Sigmoid colon (tissue), 7 donors: ENCODE measurements around the gene GABBR2. TPM values are rescaled to one million over a fixed set of nuclear protein-coding genes. Genes with fewer than 3 reads are reported as not detected.

Experiments used
- DNase-seq: peaks from one replicate; pipeline ENCODE4 v3.0.0-alpha.2; 2019
- H3K27ac ChIP-seq, 4 donors: fragments of 200-600 bp; sonication (generic); one replicate each; pipeline ENCODE4 v1.5.1; 2016 to 2019; ENCODE audit warnings: mild to moderate bottlenecking in 1 of 4
- H3K27me3 ChIP-seq, 3 donors: fragments of 200-600 bp; sonication (generic); one replicate each; pipeline ENCODE4 v1.5.1; 2019; ENCODE audit warnings: mild to moderate bottlenecking in 1 of 3
- H3K36me3 ChIP-seq, 4 donors: fragments of 200-600 bp; sonication (generic); one replicate each; pipeline ENCODE4 v1.5.1; 2016 to 2019
- H3K4me1 ChIP-seq, 4 donors: fragments of 200-600 bp; sonication (generic); one replicate each; pipeline ENCODE4 v1.5.1; 2017 to 2019
- H3K4me3 ChIP-seq, 4 donors: fragments of 200-600 bp; sonication (generic); one replicate each; pipeline ENCODE4 v1.5.1; 2017 to 2019; ENCODE audit warnings: mild to moderate bottlenecking in 2 of 4, moderate library complexity in 1 of 4
- H3K9me3 ChIP-seq, 4 donors: fragments of 200-600 bp in 3 of 4; sonication (generic) in 3 of 4; one replicate each; pipeline versions ENCODE4 v1.5.1 to v1.6.1; 2013 to 2019
- EP300 ChIP-seq, 4 donors: sonication (generic); formaldehyde crosslinking; IDR thresholded peaks; one replicate each; pipeline ENCODE4 v1.6.1; 2017; ENCODE audit warnings: antibody characterized with exemption in 4 of 4
- POLR2A ChIP-seq, 2 donors: fragments of 450-650 bp; IDR thresholded peaks; one replicate each; pipeline ENCODE4 v1.6.1; 2016; ENCODE audit warnings: antibody characterized with exemption in 2 of 2, mild to moderate bottlenecking in 2 of 2, moderate library complexity in 2 of 2
- POLR2AphosphoS5 ChIP-seq, 4 donors: sonication (generic); formaldehyde crosslinking; IDR thresholded peaks; one replicate each; pipeline ENCODE4 v1.6.1; 2017; ENCODE audit warnings: antibody characterized with exemption in 4 of 4
- WGBS, 2 donors: extraction: QIAGEN DNeasy Blood & Tissue Kit; methylation state at CpG; one replicate each; pipeline ENCODE4 v1.1.7; 2013; 5-methylcytosine and 5-hydroxymethylcytosine counted together
- intact Hi-C: fragments of 100-400 bp; cut with DNase I; formaldehyde crosslinking; loops from one replicate; pipeline ENCODE4 v1.15.1; 2023
- polyA plus RNA-seq, 3 donors: library from polyadenylated mRNA; stranded (reverse); fragments of 200-250 nt; gene quantifications; one replicate each; pipeline ENCODE4 v1.2.3, GENCODE V29; 2013
- total RNA-seq, 4 donors: library from RNA; depleted of rRNA; stranded (reverse); fragments of >200 nt; gene quantifications; one replicate each; pipeline ENCODE4 v1.1.0, GENCODE V29; 2016
- TF ChIP-seq, protein P1 (sequence below), 4 experiments: fragments of 450-650 bp in 3 of 4; fragments of 200-600 bp in 1 of 4; IDR thresholded peaks; one replicate each; pipeline ENCODE4 v1.5.1; 2016 to 2019; ENCODE audit warnings: antibody characterized with exemption in 4 of 4, mild to moderate bottlenecking in 3 of 4, moderate library complexity in 2 of 4
- donor health status: healthy with polysubstance abuse.
- donor health status: Bipolar disorder and iron deficiency.
- donor health status: healthy.

Gene GABBR2
- total and polyA plus RNA-seq, 7 donors: under 0.01 to 0.04 (median under 0.01) TPM; not detected in 4

DNA sequence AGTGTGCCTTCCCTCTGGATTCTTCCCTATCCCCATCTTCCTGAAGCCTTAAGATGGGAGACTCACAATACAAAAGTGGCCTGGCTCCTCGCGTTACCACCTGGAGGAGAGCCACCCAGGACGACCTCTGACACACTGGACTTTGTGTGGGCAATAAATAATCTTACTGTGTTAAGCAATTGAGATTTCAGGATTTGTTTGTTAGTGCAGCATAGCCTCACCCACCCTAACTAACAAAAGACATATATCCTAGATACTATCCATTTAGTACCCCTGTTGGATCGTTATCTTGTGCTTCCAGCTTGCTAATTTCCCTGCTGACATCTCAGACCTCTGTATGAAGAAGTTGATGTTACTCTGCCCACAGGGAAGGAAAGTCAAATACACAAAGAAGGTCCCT, 7.9 kb downstream of the GABBR2 start:
- Histone ChIP-seq H3K4me3 (no peak overlapping the region), H3K9me3 (no peaks in the 10 kb centered on the region), H3K4me1 (no peaks in the 10 kb centered on the region), H3K27me3 (peaks cover 0 to 13% (median 9%) of the 10 kb centered on the region in 3 donors), H3K27ac (no peak overlapping the region), H3K36me3 (no peaks in the 10 kb centered on the region)
- TF ChIP-seq EP300 (IDR thresholded peaks at IDR 0.05) (no peak), POLR2AphosphoS5 (IDR thresholded peaks at IDR 0.05) (no peak), POLR2A (IDR thresholded peaks at IDR 0.05) (no peak)
- TF ChIP-seq, protein P1, sequence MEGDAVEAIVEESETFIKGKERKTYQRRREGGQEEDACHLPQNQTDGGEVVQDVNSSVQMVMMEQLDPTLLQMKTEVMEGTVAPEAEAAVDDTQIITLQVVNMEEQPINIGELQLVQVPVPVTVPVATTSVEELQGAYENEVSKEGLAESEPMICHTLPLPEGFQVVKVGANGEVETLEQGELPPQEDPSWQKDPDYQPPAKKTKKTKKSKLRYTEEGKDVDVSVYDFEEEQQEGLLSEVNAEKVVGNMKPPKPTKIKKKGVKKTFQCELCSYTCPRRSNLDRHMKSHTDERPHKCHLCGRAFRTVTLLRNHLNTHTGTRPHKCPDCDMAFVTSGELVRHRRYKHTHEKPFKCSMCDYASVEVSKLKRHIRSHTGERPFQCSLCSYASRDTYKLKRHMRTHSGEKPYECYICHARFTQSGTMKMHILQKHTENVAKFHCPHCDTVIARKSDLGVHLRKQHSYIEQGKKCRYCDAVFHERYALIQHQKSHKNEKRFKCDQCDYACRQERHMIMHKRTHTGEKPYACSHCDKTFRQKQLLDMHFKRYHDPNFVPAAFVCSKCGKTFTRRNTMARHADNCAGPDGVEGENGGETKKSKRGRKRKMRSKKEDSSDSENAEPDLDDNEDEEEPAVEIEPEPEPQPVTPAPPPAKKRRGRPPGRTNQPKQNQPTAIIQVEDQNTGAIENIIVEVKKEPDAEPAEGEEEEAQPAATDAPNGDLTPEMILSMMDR (IDR thresholded peaks at IDR 0.05): no peak
- 35 to 54% methylated on average over 4 of the region's 4 CpGs for WGBS, 2 donors
- intact Hi-C loops: no loop called here
- no peak for DNase-seq

DNA sequence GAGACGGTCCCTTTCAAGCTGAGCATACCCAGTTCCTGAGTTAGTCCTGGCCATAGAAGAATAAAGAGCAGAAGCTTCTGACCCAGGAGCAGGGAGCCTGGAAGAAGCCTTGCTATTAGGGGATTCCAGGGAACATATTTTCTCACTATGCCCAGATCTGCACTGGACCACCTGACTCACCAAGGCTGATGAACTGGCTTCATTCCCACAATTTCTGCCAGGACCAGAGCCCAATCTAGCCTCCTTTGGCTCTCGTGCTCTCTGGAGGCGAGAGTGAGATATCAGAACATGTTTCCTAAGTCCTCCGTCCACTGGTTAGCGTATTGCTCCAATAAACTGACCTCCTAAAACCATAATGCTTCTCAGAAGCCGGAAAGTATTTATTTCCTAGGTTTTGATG, 9.9 kb downstream of the GABBR2 start:
- WGBS, 2 donors: 79 to 85% methylated on average over 6 of the region's 6 CpGs
- no peak for DNase-seq
- H3K36me3 ChIP-seq: no peaks in the 10 kb centered on the region
- H3K4me1 ChIP-seq: no peaks in the 10 kb centered on the region
- intact Hi-C loops: no loop called here
- TF ChIP-seq EP300 (IDR thresholded peaks at IDR 0.05) (no peak), POLR2AphosphoS5 (IDR thresholded peaks at IDR 0.05) (no peak), POLR2A (IDR thresholded peaks at IDR 0.05) (no peak)
- TF ChIP-seq, protein P1 (IDR thresholded peaks at IDR 0.05): no peak
- no peak overlapping the region for H3K27ac ChIP-seq
- no peak overlapping the region for H3K4me3 ChIP-seq
- no peaks in the 10 kb centered on the region for H3K27me3 ChIP-seq
- no peaks in the 10 kb centered on the region for H3K9me3 ChIP-seq

DNA sequence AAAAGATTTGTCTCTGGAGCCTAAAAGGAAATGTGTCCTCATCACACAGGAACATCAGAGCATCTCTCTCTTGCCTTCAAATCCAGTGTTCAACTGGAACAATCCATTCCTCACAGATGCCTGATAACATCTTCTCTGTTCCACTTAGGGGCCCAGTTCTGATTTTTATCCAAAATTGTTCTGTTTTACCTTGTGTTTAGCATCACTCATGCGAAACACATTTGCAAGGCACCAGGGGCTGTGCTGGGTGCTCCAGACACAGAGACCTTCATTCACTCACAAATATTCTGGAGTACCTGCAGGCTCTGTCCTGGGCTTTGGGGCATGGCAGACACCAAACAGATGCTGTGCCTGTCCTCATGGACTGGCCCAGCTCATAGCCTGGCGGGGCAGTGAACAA, 13.8 kb downstream of the GABBR2 start:
- WGBS, 2 donors: 77 to 86% methylated on average over 2 of the region's 2 CpGs

DNA sequence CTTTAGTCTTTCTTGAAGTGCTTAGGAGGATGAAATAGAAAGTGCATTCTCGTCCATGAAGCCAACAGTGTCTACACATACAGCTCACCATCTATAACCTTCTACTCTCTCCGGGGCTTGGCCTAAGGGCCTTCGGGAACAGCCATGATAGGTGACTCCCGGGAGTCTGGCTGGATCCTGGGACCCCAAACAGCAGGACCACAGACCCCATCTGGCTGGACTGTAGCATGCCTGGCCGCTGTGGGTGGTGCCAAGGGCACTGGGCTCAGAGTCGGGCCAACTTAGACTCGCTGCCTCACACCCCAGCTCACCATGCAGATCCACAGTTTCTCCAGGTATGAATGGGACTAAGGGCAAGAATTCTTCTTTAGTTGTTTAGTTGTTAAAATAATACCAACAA, 16.3 kb downstream of the GABBR2 start:
- intact Hi-C loops: no loop called here
- Histone ChIP-seq H3K4me3 (no peak overlapping the region), H3K36me3 (no peaks in the 10 kb centered on the region), H3K27me3 (no peaks in the 10 kb centered on the region), H3K9me3 (no peaks in the 10 kb centered on the region), H3K27ac (no peak overlapping the region), H3K4me1 (no peaks in the 10 kb centered on the region)
- TF ChIP-seq POLR2A (IDR thresholded peaks at IDR 0.05) (no peak), POLR2AphosphoS5 (IDR thresholded peaks at IDR 0.05) (no peak), EP300 (IDR thresholded peaks at IDR 0.05) (no peak)
- TF ChIP-seq, protein P1 (IDR thresholded peaks at IDR 0.05): no peak
- 86 to 92% methylated on average over 7 of the region's 7 CpGs for WGBS, 2 donors
- DNase-seq: no peak

More for the DNA sequence above, 13.8 kb downstream of the GABBR2 start:
- DNase-seq: no peak
- H3K36me3 ChIP-seq: no peaks in the 10 kb centered on the region
- H3K4me1 ChIP-seq: no peaks in the 10 kb centered on the region
- H3K27ac ChIP-seq: no peak overlapping the region
- intact Hi-C loops: no loop called here
- no peak for TF ChIP-seq EP300 (IDR thresholded peaks at IDR 0.05)
- no peak for TF ChIP-seq POLR2AphosphoS5 (IDR thresholded peaks at IDR 0.05)
- no peak for TF ChIP-seq POLR2A (IDR thresholded peaks at IDR 0.05)
- TF ChIP-seq, protein P1 (IDR thresholded peaks at IDR 0.05): no peak
- H3K27me3 ChIP-seq: no peaks in the 10 kb centered on the region
- no peak overlapping the region for H3K4me3 ChIP-seq
- H3K9me3 ChIP-seq: no peaks in the 10 kb centered on the region

DNA sequence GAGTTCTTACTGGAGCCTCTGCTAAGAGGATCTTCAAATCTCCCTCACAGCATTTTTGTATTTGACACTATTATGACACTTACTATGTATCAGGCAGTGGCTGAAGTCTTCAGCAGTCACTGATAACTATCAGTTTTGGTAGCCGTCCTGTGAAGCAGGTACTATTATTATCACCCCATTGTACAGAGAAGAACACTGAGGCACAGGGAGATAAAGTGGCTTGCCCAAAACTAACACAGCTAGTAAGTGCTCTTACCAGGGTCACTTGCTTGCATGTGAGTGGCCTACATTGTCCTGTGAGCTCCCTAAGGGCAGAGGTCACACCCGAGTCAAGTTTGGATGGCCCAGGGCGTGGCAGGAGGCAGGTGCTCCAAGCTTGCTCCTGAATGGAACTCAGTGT, 16.8 kb downstream of the GABBR2 start:
- Histone ChIP-seq H3K4me1 (no peaks in the 10 kb centered on the region), H3K27me3 (no peaks in the 10 kb centered on the region), H3K27ac (no peak overlapping the region), H3K4me3 (no peak overlapping the region), H3K36me3 (no peaks in the 10 kb centered on the region), H3K9me3 (no peaks in the 10 kb centered on the region)
- TF ChIP-seq EP300 (IDR thresholded peaks at IDR 0.05) (no peak), POLR2AphosphoS5 (IDR thresholded peaks at IDR 0.05) (no peak), POLR2A (IDR thresholded peaks at IDR 0.05) (no peak)
- TF ChIP-seq, protein P1 (IDR thresholded peaks at IDR 0.05): no peak
- intact Hi-C loops: no loop called here
- WGBS, 2 donors: 81 to 89% methylated on average over 3 of the region's 3 CpGs
- DNase-seq: no peak
